K562 (cell line): ENCODE measurements around the gene RHD. TPM values are rescaled to one million over a fixed set of nuclear protein-coding genes. Genes with fewer than 3 reads are reported as not detected.
A peak's percentile ranks its signal among the peaks of the same experiment; 100 is the strongest.

Experiments used
- CBFA2T3 ChIP-seq: fragments of 450-650 bp; IDR thresholded peaks from 2 replicates; pipeline ENCODE4 v1.6.1; 2017
- CREB5 ChIP-seq: fragments of 250-450 bp; sonication (Bioruptor Pico); IDR thresholded peaks from 2 replicates; pipeline ENCODE4 v1.5.0; 2020; ENCODE audit warnings: mild to moderate bottlenecking
- E4F1 ChIP-seq: fragments of 250-450 bp; sonication (Bioruptor Pico); IDR thresholded peaks from 2 replicates; pipeline ENCODE4 v1.5.0; 2021; ENCODE audit warnings: mild to moderate bottlenecking, borderline replicate concordance
- ELK3 ChIP-seq: fragments of 450-650 bp; formaldehyde crosslinking; IDR thresholded peaks from 2 replicates; pipeline ENCODE4 v1.4.0; 2020; ENCODE audit warnings: mild to moderate bottlenecking
- HNRNPUL1 ChIP-seq: fragments of 200-400 bp; formaldehyde crosslinking; IDR thresholded peaks from 2 replicates; pipeline ENCODE4 v1.6.1; 2017; ENCODE audit warnings: low read length
- NFIX ChIP-seq: fragments of 250-450 bp; sonication (Bioruptor Pico); IDR thresholded peaks from 2 replicates; pipeline ENCODE4 v1.4.0; 2020; ENCODE audit warnings: low read depth, mild to moderate bottlenecking, moderate library complexity
- NR2C1 ChIP-seq, 2 experiments: fragments of 450-650 bp; IDR thresholded peaks; 2 replicates each; pipeline ENCODE4 v1.6.1; 2017; ENCODE audit warnings: mild to moderate bottlenecking in 2 of 2, antibody characterized with exemption in 1 of 2, inconsistent platforms in 1 of 2, missing compliant biosample characterization in 1 of 2, missing genetic modification characterization in 1 of 2
- PKNOX1 ChIP-seq: fragments of 450-650 bp; IDR thresholded peaks from 2 replicates; pipeline ENCODE4 v1.6.1; 2016
- RBM34 ChIP-seq: fragments of 200-400 bp; formaldehyde crosslinking; IDR thresholded peaks from 2 replicates; pipeline ENCODE4 v1.6.1; 2018; ENCODE audit warnings: low read length, borderline replicate concordance; ENCODE audit not compliant: insufficient read depth
- RBM39 ChIP-seq: fragments of 200-400 bp; formaldehyde crosslinking; optimal IDR thresholded peaks from 2 replicates; pipeline ENCODE3; 2018; ENCODE audit warnings: low read depth, low read length
- ZBTB1 ChIP-seq: sonication (generic); formaldehyde crosslinking; IDR thresholded peaks from 2 replicates; pipeline ENCODE4 v1.8.1; 2023; ENCODE audit warnings: missing genetic modification reagents, low read depth, mild to moderate bottlenecking, borderline replicate concordance
- ZNF282 ChIP-seq: sonication (generic); formaldehyde crosslinking; IDR thresholded peaks from 2 replicates; pipeline ENCODE4 v1.8.1; 2023; ENCODE audit warnings: missing genetic modification reagents
- polyA plus RNA-seq, 8 experiments: library from polyadenylated mRNA; depleted of rRNA in 4 of 8; stranded (reverse) in 5 of 8; unstranded in 3 of 8; fragments of >200 nt; fragmentation: Nextera tagmentation in 2 of 8; fragmentation: Illumina TruSeq in 1 of 8; extraction: Ambion mirVana in 2 of 8; extraction: Trizol in 1 of 8; gene quantifications; 2 replicates each; pipeline versions ENCODE4 v1.2.1 to v1.2.3, GENCODE V29; 2011 to 2014; ENCODE audit warnings: inconsistent platforms in 1 of 8, missing spikeins in 1 of 8
- total RNA-seq, 7 experiments: library from RNA; depleted of rRNA in 6 of 7; stranded (reverse); fragments of >200 nt in 6 of 7; fragmentation: Illumina TruSeq in 2 of 7; extraction: Trizol in 2 of 7; gene quantifications; 2 replicates each; pipeline versions ENCODE4 v1.2.1 to v1.2.3, GENCODE V29; 2011 to 2021; ENCODE audit warnings: low replicate concordance in 1 of 7

The RHD gene
- total and polyA plus RNA-seq, 9 of the 15 experiments (the other 6 are each of a cell fraction or from before 2014, with no cell fraction given), result 8.8 to 32.4 (median 15.0) TPM

- peak; percentile 87 for TF ChIP-seq CREB5 (CRISPR knock-in tag)
- peak; percentile 49 for TF ChIP-seq PKNOX1
- no peak for TF ChIP-seq HNRNPUL1
- TF ChIP-seq ELK3 (CRISPR knock-in tag), result 0 out of 2 replicates have a peak, but pooled peaks have one; percentile 16
- peak; percentile 80 for TF ChIP-seq CBFA2T3
- TF ChIP-seq RBM34, result no peak
- TF ChIP-seq NR2C1 (IDR thresholded peaks at IDR 0.05), result peak; percentile 96
- TF ChIP-seq NR2C1 (tag; IDR thresholded peaks at IDR 0.05), result peak; percentile 97
- 0 out of 2 replicates have a peak, but pooled peaks have one; percentile 62 for TF ChIP-seq E4F1 (CRISPR knock-in tag)
- TF ChIP-seq NFIX (CRISPR knock-in tag), result no peak
- no peak for TF ChIP-seq RBM39
- no peak for TF ChIP-seq ZBTB1 (CRISPR knock-in tag)
- TF ChIP-seq ZNF282 (CRISPR knock-in tag), result no peak
Measured at GRCh38 chr1:25232866-25233784, 39.2 kb upstream of the RHD start (continued).
